Neuronal stem cell (in vitro differentiated cells): ENCODE measurements around the gene INSYN1.

Experiments used
- DNase-seq: peaks from one replicate; pipeline ENCODE4 v3.0.0-alpha.2; 2013; ENCODE audit warnings: low spot score
- H2AFZ ChIP-seq: one replicate; pipeline ENCODE4 v1.6.1; 2013; ENCODE audit warnings: mild to moderate bottlenecking, low read length, inconsistent platforms
- H2AK5ac ChIP-seq: 2 replicates; pipeline ENCODE4 v1.6.1; 2013; ENCODE audit warnings: low read depth, mild to moderate bottlenecking, inconsistent platforms, low read length, moderate library complexity, mixed read lengths
- H2BK120ac ChIP-seq: 2 replicates; pipeline ENCODE4 v1.6.1; 2013; ENCODE audit warnings: low read depth, mild to moderate bottlenecking, inconsistent platforms, low read length, moderate library complexity, mixed read lengths
- H2BK12ac ChIP-seq: one replicate; pipeline ENCODE4 v1.6.1; 2013; ENCODE audit warnings: low read length, inconsistent platforms
- H2BK15ac ChIP-seq: 2 replicates; pipeline ENCODE4 v1.6.1; 2013; ENCODE audit warnings: mild to moderate bottlenecking, low read length, inconsistent platforms, mixed read lengths
- H2BK5ac ChIP-seq: one replicate; pipeline ENCODE4 v1.6.1; 2013; ENCODE audit warnings: inconsistent platforms, mild to moderate bottlenecking, low read length, moderate library complexity
- H3K14ac ChIP-seq: one replicate; pipeline ENCODE4 v1.6.1; 2013; ENCODE audit warnings: low read length, inconsistent platforms
- H3K18ac ChIP-seq: 2 replicates; pipeline ENCODE4 v1.6.1; 2013; ENCODE audit warnings: low read length, inconsistent platforms
- H3K23ac ChIP-seq: 2 replicates; pipeline ENCODE4 v1.6.1; 2013; ENCODE audit warnings: low read depth, mild to moderate bottlenecking, mixed read lengths, low read length, inconsistent platforms; ENCODE audit not compliant: poor library complexity
- H3K27ac ChIP-seq: replicated peaks from 3 replicates; pipeline ENCODE4 v1.5.1; 2013; ENCODE audit warnings: low read length, inconsistent platforms
- H3K27me3 ChIP-seq, 3 experiments: 2 replicates each; pipeline ENCODE4 v1.6.1; 2013; ENCODE audit warnings: low read length in 3 of 3, mild to moderate bottlenecking in 2 of 3, inconsistent platforms in 1 of 3, low read depth in 1 of 3, mixed read lengths in 1 of 3, moderate library complexity in 1 of 3; ENCODE audit not compliant: control insufficient read depth in 3 of 3, insufficient read depth in 3 of 3
- H3K36me3 ChIP-seq, 2 donors: replicated peaks in 1 of 2; 2 replicates each; pipeline ENCODE4 v1.6.1; 2013; ENCODE audit warnings: low read length in 2 of 2; ENCODE audit not compliant: control insufficient read depth in 2 of 2, insufficient read depth in 2 of 2
- H3K4ac ChIP-seq: 2 replicates; pipeline ENCODE4 v1.6.1; 2013; ENCODE audit warnings: inconsistent platforms, mild to moderate bottlenecking, low read length, moderate library complexity
- H3K4me1 ChIP-seq, 2 donors: 1 replicate in 1 of 2; 2 replicates in 1 of 2; pipeline ENCODE4 v1.6.1; 2013; ENCODE audit warnings: low read length in 2 of 2, low read depth in 1 of 2; ENCODE audit not compliant: control insufficient read depth in 2 of 2, insufficient read depth in 1 of 2
- H3K4me2 ChIP-seq: one replicate; pipeline ENCODE4 v1.6.1; 2013; ENCODE audit warnings: mild to moderate bottlenecking, low read length, inconsistent platforms; ENCODE audit not compliant: insufficient read depth, poor library complexity, severe bottlenecking
- H3K4me3 ChIP-seq, 2 donors: 2 replicates each; pipeline ENCODE4 v1.5.1; 2013; ENCODE audit warnings: low read length in 2 of 2, mild to moderate bottlenecking in 2 of 2, inconsistent platforms in 1 of 2, moderate library complexity in 1 of 2
- H3K79me1 ChIP-seq: one replicate; pipeline ENCODE4 v1.6.1; 2013; ENCODE audit warnings: low read depth, mild to moderate bottlenecking, inconsistent platforms, low read length, moderate library complexity
- H3K9ac ChIP-seq: one replicate; pipeline ENCODE4 v1.6.1; 2013; ENCODE audit warnings: mild to moderate bottlenecking, low read depth, low read length, inconsistent platforms; ENCODE audit not compliant: poor library complexity
- H3K9me3 ChIP-seq, 2 donors: replicated peaks in 1 of 2; 2 replicates each; pipeline versions ENCODE3 to v1.6.1; 2013; ENCODE audit warnings: low read length in 2 of 2, mild to moderate bottlenecking in 2 of 2, inconsistent platforms in 1 of 2, low read depth in 1 of 2, mixed read lengths in 1 of 2, moderate library complexity in 1 of 2; ENCODE audit not compliant: control insufficient read depth in 2 of 2, insufficient read depth in 1 of 2
- H4K8ac ChIP-seq: one replicate; pipeline ENCODE4 v1.6.1; 2013; ENCODE audit warnings: low read depth, mild to moderate bottlenecking, inconsistent platforms, low read length, moderate library complexity
- H4K91ac ChIP-seq: one replicate; pipeline ENCODE4 v1.6.1; 2013; ENCODE audit warnings: low read length, low read depth, mild to moderate bottlenecking, inconsistent platforms; ENCODE audit not compliant: poor library complexity
- WGBS, 2 donors: extraction: QIAGEN DNeasy Blood & Tissue Kit; methylation state at CpG; one replicate each; pipeline ENCODE4 v1.1.7; 2013; ENCODE audit warnings: missing lambda C conversion rate in 2 of 2, mixed read lengths in 1 of 2; ENCODE audit not compliant: insufficient read length in 2 of 2, insufficient replicate concordance in 1 of 2; ENCODE audit errors: extremely low coverage in 2 of 2; 5-methylcytosine and 5-hydroxymethylcytosine counted together

The INSYN1 gene

DNA sequence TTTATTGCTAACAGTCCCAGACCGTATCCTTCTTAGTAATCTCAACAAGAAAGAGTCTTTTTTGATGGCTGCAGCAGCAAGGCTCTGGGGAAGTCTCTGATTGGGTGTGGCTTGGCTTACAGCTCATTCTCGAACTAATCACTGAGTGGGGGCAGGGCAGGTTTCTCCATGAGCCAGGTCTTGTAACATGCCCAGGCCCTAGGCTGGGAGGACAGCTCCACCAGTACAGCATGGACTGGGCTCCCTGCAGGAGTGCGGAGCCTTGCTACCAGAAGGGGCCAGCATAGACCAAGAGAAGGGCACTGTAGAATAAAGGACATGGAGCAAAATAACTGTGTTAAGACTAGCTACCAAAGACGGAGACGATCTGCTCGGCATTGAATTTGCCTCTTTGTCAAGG is 61.8 kb downstream of the INSYN1 start:
- H2BK15ac ChIP-seq = no peak overlapping the region
- no peak overlapping the region for H3K4me2 ChIP-seq
- H3K4ac ChIP-seq = no peak overlapping the region
- no CpG with 5 or more reads among the region's 6 CpGs for WGBS, 2 donors
- no peak overlapping the region for H2AK5ac ChIP-seq
- H3K4me3 ChIP-seq = no peak overlapping the region
- peaks cover 24% of the 10 kb centered on the region for H3K79me1 ChIP-seq
- H3K14ac ChIP-seq = no peak overlapping the region
- H3K4me1 ChIP-seq = peaks cover 12 to 25% of the 10 kb centered on the region in 2 donors
- H3K9ac ChIP-seq = peak overlapping the region; percentile 34
- no peak overlapping the region for H2BK120ac ChIP-seq
- H2AFZ ChIP-seq = no peak overlapping the region
- no peak overlapping the region for H3K18ac ChIP-seq
- peaks cover 5 to 48% of the 10 kb centered on the region in 2 donors for H3K36me3 ChIP-seq
- H2BK5ac ChIP-seq = no peak overlapping the region
- H2BK12ac ChIP-seq = no peak overlapping the region
- peaks cover 0 to 3% of the 10 kb centered on the region in 2 donors for H3K9me3 ChIP-seq
- no peak overlapping the region for H3K23ac ChIP-seq
- H4K8ac ChIP-seq = no peak overlapping the region
- no peak overlapping the region for H4K91ac ChIP-seq
- H3K27ac ChIP-seq = no peak overlapping the region
- H3K27me3 ChIP-seq = no peaks in the 10 kb centered on the region
- no peak for DNase-seq

DNA sequence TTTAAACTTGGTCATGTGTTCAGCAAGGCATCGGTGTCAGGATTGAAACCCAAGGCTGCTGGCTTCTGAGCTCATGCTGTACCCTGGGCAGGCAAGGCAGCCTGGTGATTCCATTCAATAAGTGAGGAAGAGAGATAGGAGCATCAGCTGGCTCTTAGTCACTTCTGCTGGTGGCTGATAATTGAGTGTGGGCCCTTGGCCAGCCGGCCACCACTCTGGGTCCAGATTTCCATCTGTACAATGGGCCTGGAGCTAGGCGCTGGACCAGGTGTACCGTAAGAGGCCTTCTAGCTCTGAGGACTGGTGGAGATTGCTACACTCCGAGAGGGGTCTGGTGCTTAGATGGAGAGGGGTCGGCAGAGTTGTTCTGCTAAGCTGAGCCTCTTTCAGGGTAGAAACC is 64.7 kb downstream of the INSYN1 start:
- Histone ChIP-seq H3K4me1 (peaks cover 16 to 36% of the 10 kb centered on the region in 2 donors), H2BK120ac (no peak overlapping the region), H2AFZ (no peak overlapping the region), H3K18ac (no peak overlapping the region), H3K4me3 (no peak overlapping the region), H4K91ac (no peak overlapping the region), H3K36me3 (peaks cover 5 to 39% of the 10 kb centered on the region in 2 donors), H3K4ac (no peak overlapping the region), H3K9me3 (peaks cover 0 to 3% of the 10 kb centered on the region in 2 donors), H3K27me3 (no peaks in the 10 kb centered on the region), H3K79me1 (peaks cover 16% of the 10 kb centered on the region), H2BK5ac (no peak overlapping the region), H3K9ac (no peak overlapping the region), H3K4me2 (no peak overlapping the region), H4K8ac (no peak overlapping the region), H2BK15ac (no peak overlapping the region), H3K23ac (no peak overlapping the region), H3K14ac (no peak overlapping the region), H2AK5ac (no peak overlapping the region), H3K27ac (no peak overlapping the region), H2BK12ac (no peak overlapping the region)
- no CpG with 5 or more reads among the region's 6 CpGs for WGBS, 2 donors
- no peak for DNase-seq

DNA sequence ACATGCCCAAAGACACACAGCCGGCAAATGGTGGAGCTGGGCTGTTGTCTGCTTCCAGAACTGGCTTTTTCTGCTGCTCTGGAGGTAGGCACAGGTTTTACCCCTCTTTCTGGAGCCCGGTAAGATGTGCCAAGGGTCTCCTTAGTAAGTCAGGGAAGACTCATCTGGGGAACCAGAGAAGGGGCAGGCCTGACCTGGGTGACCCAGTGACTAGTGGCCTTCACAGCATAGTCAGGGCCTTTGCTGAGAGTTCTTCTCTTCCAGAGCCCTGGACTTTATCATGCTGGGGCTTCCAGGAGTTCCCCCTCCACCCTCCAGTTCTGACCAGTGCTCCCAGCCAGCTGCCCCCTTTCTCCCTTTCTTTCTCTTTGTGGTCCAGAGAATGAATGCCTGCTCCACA is 65.8 kb downstream of the INSYN1 start:
- H3K4ac ChIP-seq = no peak overlapping the region
- no CpG with 5 or more reads among the region's 2 CpGs for WGBS, 2 donors
- no peak overlapping the region for H3K23ac ChIP-seq
- H2AK5ac ChIP-seq = no peak overlapping the region
- no peak overlapping the region for H3K4me3 ChIP-seq
- H3K4me1 ChIP-seq = peaks cover 16 to 37% of the 10 kb centered on the region in 2 donors
- H2BK15ac ChIP-seq = no peak overlapping the region
- H2AFZ ChIP-seq = no peak overlapping the region
- no peak overlapping the region for H3K4me2 ChIP-seq
- no peak overlapping the region for H2BK5ac ChIP-seq
- no peak overlapping the region for H2BK120ac ChIP-seq
- H4K8ac ChIP-seq = no peak overlapping the region
- H3K27ac ChIP-seq = no peak overlapping the region
- H3K36me3 ChIP-seq = peaks cover 5 to 28% of the 10 kb centered on the region in 2 donors
- H3K9ac ChIP-seq = no peak overlapping the region
- H3K79me1 ChIP-seq = peaks cover 16% of the 10 kb centered on the region
- H3K18ac ChIP-seq = no peak overlapping the region
- DNase-seq = no peak
- H3K14ac ChIP-seq = no peak overlapping the region
- H2BK12ac ChIP-seq = no peak overlapping the region
- H3K27me3 ChIP-seq = no peaks in the 10 kb centered on the region
- peaks cover 0 to 3% of the 10 kb centered on the region in 2 donors for H3K9me3 ChIP-seq
- H4K91ac ChIP-seq = no peak overlapping the region

DNA sequence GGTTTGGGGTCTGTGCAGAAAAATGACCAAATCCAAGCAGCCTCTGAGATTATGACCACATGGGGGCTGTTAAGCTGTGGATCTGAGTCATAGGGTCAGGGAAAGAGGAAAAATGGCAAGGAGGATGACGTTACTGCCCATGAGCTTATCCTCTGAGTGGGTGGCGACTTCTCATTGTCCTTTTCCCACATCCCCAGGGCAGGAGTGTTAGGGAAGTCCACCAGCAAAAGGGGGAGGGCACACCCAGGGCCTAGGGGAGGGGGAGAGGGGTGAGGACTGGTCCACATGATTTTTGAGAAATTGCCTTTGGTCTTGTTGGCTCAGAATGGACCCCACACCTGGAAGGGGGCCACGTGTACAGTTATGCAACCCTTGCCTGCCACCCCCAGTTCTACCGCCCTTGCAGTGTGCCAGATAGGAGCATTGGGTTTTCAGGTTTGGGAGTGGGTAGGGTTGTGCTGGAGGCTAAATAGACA is 66.3 kb downstream of the INSYN1 start:
- Histone ChIP-seq H3K9me3 (peaks cover 0 to 3% of the 10 kb centered on the region in 2 donors), H3K79me1 (peaks cover 16% of the 10 kb centered on the region), H2BK5ac (no peak overlapping the region), H2AFZ (no peak overlapping the region), H3K4ac (no peak overlapping the region), H3K27me3 (no peaks in the 10 kb centered on the region), H3K4me3 (peak overlapping the region in 1 of 2 donors; percentile 6), H3K9ac (no peak overlapping the region), H3K23ac (no peak overlapping the region), H3K4me1 (peaks cover 16 to 36% of the 10 kb centered on the region in 2 donors), H4K91ac (no peak overlapping the region), H3K36me3 (peaks cover 3 to 23% of the 10 kb centered on the region in 2 donors), H3K4me2 (peak overlapping the region; percentile 22), H3K27ac (no peak overlapping the region), H2BK120ac (no peak overlapping the region), H3K18ac (no peak overlapping the region), H2BK12ac (no peak overlapping the region), H3K14ac (no peak overlapping the region), H4K8ac (no peak overlapping the region), H2BK15ac (no peak overlapping the region), H2AK5ac (no peak overlapping the region)
- no peak for DNase-seq
- WGBS, 2 donors = no CpG with 5 or more reads among the region's 4 CpGs
